Brain microvascular endothelial cell (primary cell): Measurements from ENCODE around the gene SCAF1.

Experiments
- DNase-seq: peaks from one replicate; pipeline ENCODE4 v3.0.0-alpha.2; 2020
- H3K27ac ChIP-seq: fragments of 250-450 bp; sonication (Bioruptor Pico); 2 replicates; pipeline ENCODE4 v1.5.1; 2020; ENCODE audit warnings: mild to moderate bottlenecking, moderate library complexity
- H3K27me3 ChIP-seq: fragments of 250-450 bp; sonication (Bioruptor Pico); replicated peaks from 2 replicates; pipeline ENCODE4 v1.5.1; 2020; ENCODE audit warnings: mild to moderate bottlenecking
- H3K36me3 ChIP-seq: fragments of 250-450 bp; sonication (Bioruptor Pico); replicated peaks from 2 replicates; pipeline ENCODE4 v1.5.1; 2020; ENCODE audit warnings: mild to moderate bottlenecking
- H3K4me3 ChIP-seq: 2 replicates; pipeline ENCODE4 v1.5.1; 2011; ENCODE audit warnings: low read depth, mild to moderate bottlenecking, control low read depth, low read length, moderate library complexity
- CTCF ChIP-seq: IDR thresholded peaks from 2 replicates; pipeline ENCODE4 v1.5.1; 2011; ENCODE audit warnings: low read depth, mild to moderate bottlenecking, moderate library complexity, low read length, control low read depth, inconsistent platforms; ENCODE audit errors: missing control alignments
- in situ Hi-C: cut with HindIII; loops from 2 replicates; pipeline ENCODE4 v1.10.0; 2017; ENCODE audit warnings: low sequenced_read_pairs, low pct_ligation_motif_present

The SCAF1 gene

DNA sequence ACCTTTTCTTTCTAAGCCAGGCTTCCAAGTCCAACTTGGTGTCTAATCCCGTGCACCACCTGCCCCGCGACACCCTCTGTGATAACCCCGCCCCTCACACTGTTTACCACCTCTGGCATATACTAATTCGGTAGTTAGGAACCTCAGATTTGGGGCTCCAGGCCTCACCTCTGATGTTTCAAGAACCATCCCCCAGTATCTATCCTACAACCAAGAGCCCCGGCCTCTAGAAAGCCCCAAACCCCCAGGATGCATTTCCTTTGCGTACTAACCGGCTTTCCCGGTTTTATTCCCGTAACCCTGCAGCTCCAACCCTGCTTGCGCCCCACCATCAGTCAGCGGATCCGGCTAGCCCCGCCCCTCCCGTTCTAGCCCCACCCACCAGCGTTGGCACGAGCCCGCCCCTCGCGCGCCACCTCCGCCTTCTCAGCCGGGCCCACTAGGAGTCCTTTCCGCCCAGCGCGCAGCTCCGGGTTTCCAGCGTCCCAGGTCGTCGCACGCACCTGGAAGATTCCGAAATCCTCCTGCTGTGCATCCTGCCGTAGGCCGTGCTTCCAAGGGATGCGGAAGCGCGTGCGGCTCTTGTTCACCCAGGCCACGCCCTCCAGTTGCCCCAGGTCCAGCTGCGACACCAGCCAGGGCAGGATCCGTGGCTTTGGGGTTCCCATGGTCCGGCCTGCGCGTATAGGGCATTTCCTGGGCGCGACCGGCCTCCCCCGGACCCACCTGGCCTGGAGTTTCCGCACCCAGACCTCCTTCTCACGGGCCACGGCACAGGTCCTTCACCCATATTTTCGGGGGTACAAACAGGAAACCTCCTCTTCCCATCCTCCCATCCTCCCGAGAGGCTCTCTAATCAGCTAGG lies 22.4 kb downstream of the SCAF1 start:
- peak overlapping the region; percentile 92 for H3K4me3 ChIP-seq
- H3K36me3 ChIP-seq, result peaks cover 34% of the 10 kb centered on the region
- H3K27me3 ChIP-seq, result no peaks in the 10 kb centered on the region
- in situ Hi-C loops, result no loop called here
- H3K27ac ChIP-seq, result peak overlapping the region; percentile 24
- TF ChIP-seq CTCF, result peak; percentile 21
- peak; percentile 74 for DNase-seq

GRCh38 chr19:49665036-49665350 lies 23.0 kb downstream of the SCAF1 start:
- no peak for TF ChIP-seq CTCF
- no peak for DNase-seq
- Histone ChIP-seq H3K27me3 (no peaks in the 10 kb centered on the region), H3K4me3 (peak overlapping the region; percentile 92), H3K27ac (peak overlapping the region; percentile 23), H3K36me3 (peaks cover 29% of the 10 kb centered on the region)
- in situ Hi-C loops, result no loop called here

DNA sequence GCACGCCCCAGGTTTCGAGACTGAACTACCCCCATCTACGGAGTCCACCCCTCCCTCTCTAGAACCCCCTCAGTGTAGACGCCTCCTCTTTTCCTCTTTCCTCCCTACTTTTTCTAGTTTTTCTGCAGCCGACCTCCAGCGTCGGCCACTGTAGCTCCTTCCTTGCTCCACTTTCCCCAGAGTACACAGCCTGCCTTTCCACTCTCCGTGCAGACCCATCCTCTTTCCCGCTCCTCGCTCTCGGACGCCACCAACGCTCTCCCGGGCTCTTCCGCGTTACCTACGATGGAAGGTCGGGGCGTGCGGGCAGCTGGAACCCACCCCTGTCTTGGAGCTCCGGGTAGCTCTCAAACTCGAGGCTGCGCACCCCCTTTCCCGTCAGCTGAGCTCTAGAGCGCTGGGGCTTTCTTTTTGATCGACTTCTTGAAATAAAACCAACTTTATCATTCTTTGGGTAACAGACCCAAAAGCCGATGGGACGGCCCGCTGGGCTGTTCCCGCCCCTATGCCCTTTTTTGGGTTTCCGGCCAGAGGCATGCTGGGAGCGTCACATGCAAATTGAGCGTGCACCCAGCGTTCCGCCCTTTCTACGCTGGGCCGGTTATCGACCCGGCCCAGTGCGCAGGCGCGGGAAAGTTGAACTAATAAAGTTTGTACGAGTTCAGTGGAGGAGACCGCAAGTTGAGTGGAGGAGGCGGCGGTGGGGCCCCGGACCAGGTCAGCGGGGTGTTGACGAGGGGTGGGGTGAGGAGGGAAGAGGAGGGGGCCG lies 23.5 kb downstream of the SCAF1 start, which contains the start of the genes BCL2L12 and IRF3:
Gene BCL2L12, plus strand, starts transcription at position 583 of the 769 bp plus-strand sequence. CDS start 760 bp downstream, outside the sequence.
Gene IRF3, minus strand, starts transcription at position 507 of the 769 bp plus-strand sequence. CDS start 1,019 bp downstream, outside the sequence.
- Histone ChIP-seq H3K4me3 (peak within 1 kb of the TSS; percentile 92), H3K36me3 (peaks cover 23% of the 10 kb centered on the region), H3K27ac (peak within 1 kb of the TSS; percentile 26), H3K27me3 (no peaks in the 10 kb centered on the region)
- DNase-seq, result peak; percentile 95
- TF ChIP-seq CTCF, result no peak
- in situ Hi-C loops, result no loop called here

GRCh38 chr19:49666120-49666444 lies 24.1 kb downstream of the SCAF1 start:
- H3K27ac ChIP-seq, result peak overlapping the region; percentile 26
- peaks cover 20% of the 10 kb centered on the region for H3K36me3 ChIP-seq
- TF ChIP-seq CTCF, result peak; percentile 29
- H3K4me3 ChIP-seq, result peak overlapping the region; percentile 92
- DNase-seq, result no peak
- H3K27me3 ChIP-seq, result no peaks in the 10 kb centered on the region
- in situ Hi-C loops, result no loop called here

- in situ Hi-C loops, result no loop called here
- Histone ChIP-seq H3K36me3 (peaks cover 7% of the 10 kb centered on the region), H3K27ac (no peak overlapping the region), H3K4me3 (no peak overlapping the region), H3K27me3 (no peaks in the 10 kb centered on the region)
- DNase-seq, result no peak
- TF ChIP-seq CTCF, result no peak
Observed at GRCh38 chr19:49667473-49667872, 25.5 kb downstream of the SCAF1 start.
